K562 (cell line): ENCODE results near the gene WDR19. TPM values are rescaled to one million over a fixed set of nuclear protein-coding genes. Genes with fewer than 3 reads are reported as not detected.

Experiments
- ATAC-seq: fragments of 200-7000 bp; cut with Tn5 transposase; 3 replicates; pipeline ENCODE4 v1.9.1; 2020; ENCODE audit warnings: moderate library complexity
- BruUV-seq: library from RNA; stranded (reverse); fragments of 400-500 nt; replicated peaks from 2 replicates; lab custom pipeline; 2021; lab: Mats Ljungman, UMichigan
- CTCF ChIA-PET: fragments of 300-600 bp; formaldehyde crosslinking; extraction: SDS; loops from one replicate; lab custom pipeline; 2021; ENCODE audit warnings: low intra/inter-chr PET ratio; lab: Yijun Ruan, JAX
- POLR2A ChIA-PET: fragments of 300-600, 350-650 bp; sonication (Branson Sonifier 250); formaldehyde crosslinking; extraction: SDS; loops from one replicate; lab custom pipeline; 2021; ENCODE audit warnings: antibody characterized with exemption, inconsistent platforms; lab: Yijun Ruan, JAX
- DNase-seq, 4 experiments: peaks; one replicate each; pipeline versions ENCODE4 v3.0.0 to v3.0.0-alpha.2; 2011 to 2018; ENCODE audit warnings: low spot score in 3 of 4, mixed read lengths in 3 of 4; ENCODE audit errors: extremely low read depth in 1 of 4
- FAIRE-seq: peaks from 2 replicates; lab custom pipeline; 2011; peaks lifted over from hg19 to GRCh38; lab: Jason Lieb, UNC
- H2AFZ ChIP-seq: 2 replicates; pipeline ENCODE4 v1.6.0; 2011; ENCODE audit warnings: low read depth, low read length, control low read depth, inconsistent platforms
- H3K27ac ChIP-seq: fragments of 200-600 bp; 3 replicates; pipeline ENCODE4 v1.8.0; 2011; ENCODE audit warnings: low read depth, mild to moderate bottlenecking, control low read depth, inconsistent platforms, low read length, moderate library complexity, mixed read lengths; ENCODE audit errors: extremely low read depth
- H3K27me3 ChIP-seq, 2 experiments: fragments of 300-600 bp in 1 of 2; 2 replicates in 1 of 2; 3 replicates in 1 of 2; pipeline versions ENCODE4 v1.6.0 to v1.8.0; 2011; ENCODE audit warnings: inconsistent platforms in 2 of 2, low read length in 2 of 2, mild to moderate bottlenecking in 1 of 2, mixed read lengths in 1 of 2, moderate library complexity in 1 of 2; ENCODE audit not compliant: control insufficient read depth in 2 of 2, insufficient read depth in 2 of 2
- H3K36me3 ChIP-seq: fragments of 300-600 bp; 3 replicates; pipeline ENCODE4 v1.8.0; 2011; ENCODE audit warnings: mild to moderate bottlenecking, low read length, inconsistent platforms; ENCODE audit not compliant: control insufficient read depth, insufficient read depth
- H3K4me1 ChIP-seq, 2 experiments: fragments of 200-600 bp in 1 of 2; replicated peaks in 1 of 2; 2 replicates in 1 of 2; 3 replicates in 1 of 2; pipeline versions ENCODE4 v1.5.1 to v1.8.0; 2011; ENCODE audit warnings: inconsistent platforms in 2 of 2, low read length in 2 of 2, mild to moderate bottlenecking in 1 of 2, mixed read lengths in 1 of 2, moderate library complexity in 1 of 2; ENCODE audit not compliant: control insufficient read depth in 2 of 2, insufficient read depth in 2 of 2
- H3K4me2 ChIP-seq: 2 replicates; pipeline ENCODE4 v1.6.1; 2011; ENCODE audit warnings: low read length, control low read depth, inconsistent platforms, mixed read lengths; ENCODE audit not compliant: insufficient read depth
- H3K4me3 ChIP-seq: fragments of 200-600 bp; sonication (generic), shearing (Covaris generic); 2 replicates; pipeline ENCODE4 v1.5.1; 2016; ENCODE audit warnings: control low read depth, inconsistent platforms
- H3K79me2 ChIP-seq: fragments of 200-600 bp; 3 replicates; pipeline ENCODE4 v1.8.0; 2011; ENCODE audit warnings: low read length, inconsistent platforms; ENCODE audit not compliant: control insufficient read depth, insufficient read depth
- H3K9ac ChIP-seq, 2 experiments: 2 replicates each; pipeline versions ENCODE4 v1.6.0 to v1.6.1; 2011; ENCODE audit warnings: low read depth in 2 of 2, low read length in 2 of 2, control low read depth in 1 of 2, inconsistent platforms in 1 of 2, mild to moderate bottlenecking in 1 of 2, mixed read lengths in 1 of 2; ENCODE audit not compliant: insufficient read depth in 1 of 2
- H3K9me1 ChIP-seq: one replicate; pipeline ENCODE4 v1.6.0; 2011; ENCODE audit warnings: inconsistent platforms, mild to moderate bottlenecking, low read length, moderate library complexity; ENCODE audit not compliant: control insufficient read depth, insufficient read depth
- H3K9me3 ChIP-seq: replicated peaks from 2 replicates; pipeline ENCODE4 v1.5.1; 2011; ENCODE audit warnings: low read depth, low read length, inconsistent platforms; ENCODE audit not compliant: control insufficient read depth, insufficient read depth
- H4K20me1 ChIP-seq: replicated peaks from 2 replicates; pipeline ENCODE4 v1.6.1; 2011; ENCODE audit warnings: low read length, inconsistent platforms, mixed read lengths; ENCODE audit not compliant: control insufficient read depth, insufficient read depth
- BCL6 ChIP-seq: fragments of 250-450 bp; sonication (Bioruptor Pico); IDR thresholded peaks from 2 replicates; pipeline ENCODE4 v1.4.0; 2020
- CBFA2T2 ChIP-seq: fragments of 450-650 bp; conservative IDR thresholded peaks from 2 replicates; pipeline ENCODE4 v1.6.1; 2017; ENCODE audit warnings: mild to moderate bottlenecking
- CEBPG ChIP-seq, 3 experiments: fragments of 200-800 bp in 1 of 3; sonication (Bioruptor generic) in 1 of 3; sonication (generic) in 1 of 3; formaldehyde crosslinking in 1 of 3; IDR thresholded peaks in 2 of 3; conservative IDR thresholded peaks in 1 of 3; 2 replicates each; pipeline versions ENCODE4 v1.6.1 to v1.8.0; 2016 to 2022; ENCODE audit warnings: missing compliant biosample characterization in 2 of 3, missing genetic modification characterization in 2 of 3, mild to moderate bottlenecking in 1 of 3, missing genetic modification reagents in 1 of 3
- CGGBP1 ChIP-seq: fragments of 250-450 bp; sonication (Bioruptor Pico); IDR thresholded peaks from 2 replicates; pipeline ENCODE4 v1.9.0; 2021; ENCODE audit warnings: mild to moderate bottlenecking
- FOSL1 ChIP-seq: fragments of 200-800 bp; sonication (Bioruptor generic); conservative IDR thresholded peaks from 2 replicates; pipeline ENCODE4 v1.6.1; 2016; ENCODE audit warnings: missing genetic modification characterization, missing compliant biosample characterization
- HDAC1 ChIP-seq, 2 experiments: fragments of 450-650 bp; IDR thresholded peaks; 2 replicates each; pipeline ENCODE4 v1.6.1; 2016 to 2017; ENCODE audit warnings: inconsistent platforms in 1 of 2, mild to moderate bottlenecking in 1 of 2, moderate library complexity in 1 of 2
- MLLT1 ChIP-seq, 2 experiments: fragments of 450-650 bp; IDR thresholded peaks; 2 replicates each; pipeline ENCODE4 v1.6.1; 2016
- PYGO2 ChIP-seq: fragments of 450-650 bp; IDR thresholded peaks from 2 replicates; pipeline ENCODE4 v1.6.1; 2016; ENCODE audit warnings: mild to moderate bottlenecking, missing genetic modification characterization, moderate library complexity, missing compliant biosample characterization
- RAD51 ChIP-seq: fragments of 450-650 bp; IDR thresholded peaks from 2 replicates; pipeline ENCODE4 v1.7.1; 2016; ENCODE audit warnings: low read depth, mild to moderate bottlenecking, borderline replicate concordance
- TOE1 ChIP-seq, 2 experiments: fragments of 450-650 bp in 1 of 2; sonication (generic) in 1 of 2; formaldehyde crosslinking in 1 of 2; IDR thresholded peaks; 2 replicates each; pipeline versions ENCODE4 v1.7.1 to v1.8.0; 2016 to 2022; ENCODE audit warnings: borderline replicate concordance in 2 of 2, mild to moderate bottlenecking in 2 of 2, antibody characterized with exemption in 1 of 2, inconsistent platforms in 1 of 2, low read depth in 1 of 2, missing genetic modification reagents in 1 of 2, moderate library complexity in 1 of 2
- ZNF3 ChIP-seq: fragments of 250-450 bp; sonication (Bioruptor Pico); IDR thresholded peaks from 2 replicates; pipeline ENCODE4 v1.5.0; 2021; ENCODE audit warnings: mild to moderate bottlenecking, moderate library complexity
- ZNF384 ChIP-seq: IDR thresholded peaks from 2 replicates; pipeline ENCODE4 v1.6.1; 2012; ENCODE audit warnings: low read depth, low read length, improper control_type of control experiment
- ZNF444 ChIP-seq: fragments of 250-450 bp; sonication (Bioruptor Pico); IDR thresholded peaks from 2 replicates; pipeline ENCODE4 v1.4.0; 2020; ENCODE audit warnings: mild to moderate bottlenecking, moderate library complexity
- WGBS: fragments of 100-300 bp; shearing (Covaris generic); methylation state at CpG from one replicate; pipeline ENCODE4 v1.1.6; 2016; ENCODE audit warnings: low coverage, mixed read lengths; ENCODE audit not compliant: insufficient coverage; ENCODE audit errors: missing lambda C conversion rate; 5-methylcytosine and 5-hydroxymethylcytosine counted together
- in situ Hi-C: fragments of 300-500 bp; cut with MboI; formaldehyde crosslinking; loops from 4 replicates; pipeline ENCODE4 v1.15.0; 2018; ENCODE audit warnings: inconsistent platforms, mixed read lengths
- intact Hi-C: fragments of 100-400 bp; cut with micrococcal nuclease; formaldehyde crosslinking; loops from 2 replicates; pipeline ENCODE4 v1.14.2; 2022
- polyA plus RNA-seq, 8 experiments: library from polyadenylated mRNA; depleted of rRNA in 4 of 8; stranded (reverse) in 5 of 8; unstranded in 3 of 8; fragments of >200 nt; fragmentation: Nextera tagmentation in 2 of 8; fragmentation: Illumina TruSeq in 1 of 8; extraction: Ambion mirVana in 2 of 8; extraction: Trizol in 1 of 8; gene quantifications; 2 replicates each; pipeline versions ENCODE4 v1.2.1 to v1.2.3, GENCODE V29; 2011 to 2014; ENCODE audit warnings: inconsistent platforms in 1 of 8, missing spikeins in 1 of 8
- total RNA-seq, 7 experiments: library from RNA; depleted of rRNA in 6 of 7; stranded (reverse); fragments of >200 nt in 6 of 7; fragmentation: Illumina TruSeq in 2 of 7; extraction: Trizol in 2 of 7; gene quantifications; 2 replicates each; pipeline versions ENCODE4 v1.2.1 to v1.2.3, GENCODE V29; 2011 to 2021; ENCODE audit warnings: low replicate concordance in 1 of 7
- TF ChIP-seq, protein P1 (sequence below): fragments of 450-650 bp; formaldehyde crosslinking; IDR thresholded peaks from 2 replicates; pipeline ENCODE4 v1.4.0; 2020; ENCODE audit warnings: mild to moderate bottlenecking, mixed read lengths

WDR19 gene
- total and polyA plus RNA-seq, 9 of the 15 experiments (the other 6 are each of a cell fraction or from before 2014, with no cell fraction given): 6.8 to 37.6 (median 11.2) TPM

- no peaks in the 10 kb centered on the region for H3K36me3 ChIP-seq
- H3K9me1 ChIP-seq: no peaks in the 10 kb centered on the region
- DNase-seq (peak in 1 of 4 experiments; percentile 27), ATAC-seq (peak; percentile 25; the same call in 1 of the 3 replicates), FAIRE-seq (no peak)
- H3K9ac ChIP-seq: no peak overlapping the region
- H3K4me1 ChIP-seq: no peaks in the 10 kb centered on the region
- no peak overlapping the region for H3K27ac ChIP-seq
- H3K27me3 ChIP-seq: no peaks in the 10 kb centered on the region
- ChIA-PET CTCF (no interaction called here), POLR2A (no interaction called here)
- H3K9me3 ChIP-seq: no peaks in the 10 kb centered on the region
- no peak overlapping the region for H2AFZ ChIP-seq
- H3K4me2 ChIP-seq: no peak overlapping the region
- no peaks in the 10 kb centered on the region for H3K79me2 ChIP-seq
- H3K4me3 ChIP-seq: no peak overlapping the region
- BruUV-seq: no TSS peak
- in situ Hi-C loops: no loop called here
- H4K20me1 ChIP-seq: no peaks in the 10 kb centered on the region
- 33% methylated on average over 3 of the region's 3 CpGs for WGBS
- intact Hi-C loops: no loop called here
- TF ChIP-seq HDAC1 (IDR thresholded peaks at IDR 0.05) (no peak), BCL6 (CRISPR knock-in tag) (no peak), ZNF384 (peak; percentile 72), CEBPG (CRISPR knock-in tag; IDR thresholded peaks at IDR 0.05) (no peak), CEBPG (tag; conservative IDR thresholded peaks at IDR 0.05 in 1 of 2, IDR thresholded peaks at IDR 0.05 in 1 of 2) (no peak), ZNF444 (CRISPR knock-in tag) (no peak), PYGO2 (tag) (no peak), MLLT1 (IDR thresholded peaks at IDR 0.05) (no peak), TOE1 (IDR thresholded peaks at IDR 0.05; ENCODE audit: borderline replicate concordance) (0 out of 2 replicates have a peak, but pooled peaks have one; percentile 40), TOE1 (CRISPR knock-in tag; IDR thresholded peaks at IDR 0.05; ENCODE audit: borderline replicate concordance, low read depth) (no peak), CGGBP1 (CRISPR knock-in tag) (no peak), ZNF3 (no peak), CBFA2T2 (0 out of 2 replicates have a peak, but pooled peaks have one; percentile 10), RAD51 (peak; percentile 57; the same call in 1 of the 2 replicates), FOSL1 (peak; percentile 25; the same call in 1 of the 2 replicates)
- TF ChIP-seq, protein P1, sequence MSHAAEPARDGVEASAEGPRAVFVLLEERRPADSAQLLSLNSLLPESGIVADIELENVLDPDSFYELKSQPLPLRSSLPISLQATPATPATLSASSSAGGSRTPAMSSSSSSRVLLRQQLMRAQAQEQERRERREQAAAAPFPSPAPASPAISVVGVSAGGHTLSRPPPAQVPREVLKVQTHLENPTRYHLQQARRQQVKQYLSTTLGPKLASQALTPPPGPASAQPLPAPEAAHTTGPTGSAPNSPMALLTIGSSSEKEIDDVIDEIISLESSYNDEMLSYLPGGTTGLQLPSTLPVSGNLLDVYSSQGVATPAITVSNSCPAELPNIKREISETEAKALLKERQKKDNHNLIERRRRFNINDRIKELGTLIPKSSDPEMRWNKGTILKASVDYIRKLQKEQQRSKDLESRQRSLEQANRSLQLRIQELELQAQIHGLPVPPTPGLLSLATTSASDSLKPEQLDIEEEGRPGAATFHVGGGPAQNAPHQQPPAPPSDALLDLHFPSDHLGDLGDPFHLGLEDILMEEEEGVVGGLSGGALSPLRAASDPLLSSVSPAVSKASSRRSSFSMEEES (CRISPR knock-in tag): peak; percentile 58
These were observed 54.9 kb downstream of the WDR19 start for GRCh38 chr4:39237179-39237578.
